ENCODE measurements around the gene HLA-DMB. TPM values are rescaled to one million over a fixed set of nuclear protein-coding genes. Genes with fewer than 3 reads are reported as not detected.

Gene HLA-DMB
- total and polyA plus RNA-seq, 2 donors = 71.0 to 110 TPM

GRCh38 chr6:32933661-32934085 lies 7.2 kb downstream of the HLA-DMB start:
- H3K36me3 ChIP-seq (ENCODE audit: control insufficient read depth in 2 of 2, insufficient read depth in 2 of 2, low read length in 1 of 2) = no peaks in the 10 kb centered on the region
- H3K4me1 ChIP-seq (ENCODE audit: control insufficient read depth in 2 of 2, insufficient read depth in 2 of 2, low read length in 2 of 2) = no peaks in the 10 kb centered on the region
- no peak overlapping the region for H3K27ac ChIP-seq (ENCODE audit: low read depth in 1 of 2, low read length in 1 of 2)
- 12% methylated on average over 3 of the region's 3 CpGs for WGBS
- H3K27me3 ChIP-seq (ENCODE audit: control insufficient read depth in 2 of 2, insufficient read depth in 1 of 2, low read length in 1 of 2) = no peaks in the 10 kb centered on the region
- DNase-seq (ENCODE audit: low read depth in 6 of 9, low spot score in 9 of 9) = peak in 7 of 9 donors; percentile 48 to 82 (median 67)
- no peaks in the 10 kb centered on the region for H3K9me3 ChIP-seq (ENCODE audit: control insufficient read depth in 2 of 2, insufficient read depth in 1 of 2, low read length in 1 of 2)
- no peak overlapping the region for H3K4me3 ChIP-seq (ENCODE audit: low read length in 2 of 2)

- H3K36me3 ChIP-seq (ENCODE audit: control insufficient read depth in 2 of 2, insufficient read depth in 2 of 2, low read length in 1 of 2) = no peaks in the 10 kb centered on the region
- no peaks in the 10 kb centered on the region for H3K4me1 ChIP-seq (ENCODE audit: control insufficient read depth in 2 of 2, insufficient read depth in 2 of 2, low read length in 2 of 2)
- H3K4me3 ChIP-seq (ENCODE audit: low read length in 2 of 2) = no peak overlapping the region
- no peak for DNase-seq (ENCODE audit: low read depth in 6 of 9, low spot score in 9 of 9)
- H3K9me3 ChIP-seq (ENCODE audit: control insufficient read depth in 2 of 2, insufficient read depth in 1 of 2, low read length in 1 of 2) = no peaks in the 10 kb centered on the region
- WGBS = 97% methylated on average over 7 of the region's 7 CpGs
- no peak overlapping the region for H3K27ac ChIP-seq (ENCODE audit: low read depth in 1 of 2, low read length in 1 of 2)
- H3K27me3 ChIP-seq (ENCODE audit: control insufficient read depth in 2 of 2, insufficient read depth in 1 of 2, low read length in 1 of 2) = no peaks in the 10 kb centered on the region
Measured at GRCh38 chr6:32932132-32932868, 8.5 kb downstream of the HLA-DMB start.

- 2% methylated on average over 1 of the region's 1 CpG for WGBS
- Histone ChIP-seq H3K36me3 (ENCODE audit: control insufficient read depth in 2 of 2, insufficient read depth in 2 of 2, low read length in 1 of 2) (no peaks in the 10 kb centered on the region), H3K4me1 (ENCODE audit: control insufficient read depth in 2 of 2, insufficient read depth in 2 of 2, low read length in 2 of 2) (no peaks in the 10 kb centered on the region), H3K4me3 (ENCODE audit: low read length in 2 of 2) (no peak overlapping the region), H3K27ac (ENCODE audit: low read depth in 1 of 2, low read length in 1 of 2) (no peak overlapping the region), H3K27me3 (ENCODE audit: control insufficient read depth in 2 of 2, insufficient read depth in 1 of 2, low read length in 1 of 2) (no peaks in the 10 kb centered on the region), H3K9me3 (ENCODE audit: control insufficient read depth in 2 of 2, insufficient read depth in 1 of 2, low read length in 1 of 2) (no peaks in the 10 kb centered on the region)
- DNase-seq (ENCODE audit: low read depth in 6 of 9, low spot score in 9 of 9) = no peak
Measured at GRCh38 chr6:32931211-32931610, 9.6 kb downstream of the HLA-DMB start.

- Histone ChIP-seq H3K27ac (ENCODE audit: low read depth in 1 of 2, low read length in 1 of 2) (no peak overlapping the region), H3K27me3 (ENCODE audit: control insufficient read depth in 2 of 2, insufficient read depth in 1 of 2, low read length in 1 of 2) (no peaks in the 10 kb centered on the region), H3K4me3 (ENCODE audit: low read length in 2 of 2) (no peak overlapping the region), H3K36me3 (ENCODE audit: control insufficient read depth in 2 of 2, insufficient read depth in 2 of 2, low read length in 1 of 2) (no peaks in the 10 kb centered on the region), H3K9me3 (ENCODE audit: control insufficient read depth in 2 of 2, insufficient read depth in 1 of 2, low read length in 1 of 2) (no peaks in the 10 kb centered on the region), H3K4me1 (ENCODE audit: control insufficient read depth in 2 of 2, insufficient read depth in 2 of 2, low read length in 2 of 2) (no peaks in the 10 kb centered on the region)
- WGBS = 97% methylated on average over 2 of the region's 2 CpGs
- DNase-seq (ENCODE audit: low read depth in 6 of 9, low spot score in 9 of 9) = no peak
Measured at GRCh38 chr6:32922083-32922482, 18.7 kb downstream of the HLA-DMB start.

- no peaks in the 10 kb centered on the region for H3K4me1 ChIP-seq (ENCODE audit: control insufficient read depth in 2 of 2, insufficient read depth in 2 of 2, low read length in 2 of 2)
- no peak overlapping the region for H3K4me3 ChIP-seq (ENCODE audit: low read length in 2 of 2)
- no peaks in the 10 kb centered on the region for H3K27me3 ChIP-seq (ENCODE audit: control insufficient read depth in 2 of 2, insufficient read depth in 1 of 2, low read length in 1 of 2)
- no peak for DNase-seq (ENCODE audit: low read depth in 6 of 9, low spot score in 9 of 9)
- no peaks in the 10 kb centered on the region for H3K9me3 ChIP-seq (ENCODE audit: control insufficient read depth in 2 of 2, insufficient read depth in 1 of 2, low read length in 1 of 2)
- no peak overlapping the region for H3K27ac ChIP-seq (ENCODE audit: low read depth in 1 of 2, low read length in 1 of 2)
- no peaks in the 10 kb centered on the region for H3K36me3 ChIP-seq (ENCODE audit: control insufficient read depth in 2 of 2, insufficient read depth in 2 of 2, low read length in 1 of 2)
- 51% methylated on average over 2 of the region's 2 CpGs for WGBS
Measured at GRCh38 chr6:32920715-32921114, 20.1 kb downstream of the HLA-DMB start.

GRCh38 chr6:32912951-32913350 lies 27.9 kb downstream of the HLA-DMB start:
- Histone ChIP-seq H3K27ac (ENCODE audit: low read depth in 1 of 2, low read length in 1 of 2) (no peak overlapping the region), H3K36me3 (ENCODE audit: control insufficient read depth in 2 of 2, insufficient read depth in 2 of 2, low read length in 1 of 2) (no peaks in the 10 kb centered on the region), H3K27me3 (ENCODE audit: control insufficient read depth in 2 of 2, insufficient read depth in 1 of 2, low read length in 1 of 2) (no peaks in the 10 kb centered on the region), H3K4me3 (ENCODE audit: low read length in 2 of 2) (no peak overlapping the region), H3K9me3 (ENCODE audit: control insufficient read depth in 2 of 2, insufficient read depth in 1 of 2, low read length in 1 of 2) (no peaks in the 10 kb centered on the region), H3K4me1 (ENCODE audit: control insufficient read depth in 2 of 2, insufficient read depth in 2 of 2, low read length in 2 of 2) (no peaks in the 10 kb centered on the region)
- WGBS = 85% methylated on average over 1 of the region's 1 CpG
- DNase-seq (ENCODE audit: low read depth in 6 of 9, low spot score in 9 of 9) = no peak

- no peak for DNase-seq (ENCODE audit: low read depth in 6 of 9, low spot score in 9 of 9)
- WGBS = 99% methylated on average over 2 of the region's 2 CpGs
- Histone ChIP-seq H3K27me3 (ENCODE audit: control insufficient read depth in 2 of 2, insufficient read depth in 1 of 2, low read length in 1 of 2) (no peaks in the 10 kb centered on the region), H3K9me3 (ENCODE audit: control insufficient read depth in 2 of 2, insufficient read depth in 1 of 2, low read length in 1 of 2) (no peaks in the 10 kb centered on the region), H3K4me1 (ENCODE audit: control insufficient read depth in 2 of 2, insufficient read depth in 2 of 2, low read length in 2 of 2) (no peaks in the 10 kb centered on the region), H3K36me3 (ENCODE audit: control insufficient read depth in 2 of 2, insufficient read depth in 2 of 2, low read length in 1 of 2) (no peaks in the 10 kb centered on the region), H3K27ac (ENCODE audit: low read depth in 1 of 2, low read length in 1 of 2) (no peak overlapping the region), H3K4me3 (ENCODE audit: low read length in 2 of 2) (no peak overlapping the region)
Measured at GRCh38 chr6:32908897-32909296, 31.9 kb downstream of the HLA-DMB start.

GRCh38 chr6:32906539-32906938 lies 34.3 kb downstream of the HLA-DMB start:
- Histone ChIP-seq H3K36me3 (ENCODE audit: control insufficient read depth in 2 of 2, insufficient read depth in 2 of 2, low read length in 1 of 2) (peaks cover 0 to under 1% of the 10 kb centered on the region in 2 donors), H3K9me3 (ENCODE audit: control insufficient read depth in 2 of 2, insufficient read depth in 1 of 2, low read length in 1 of 2) (no peaks in the 10 kb centered on the region), H3K27me3 (ENCODE audit: control insufficient read depth in 2 of 2, insufficient read depth in 1 of 2, low read length in 1 of 2) (no peaks in the 10 kb centered on the region), H3K27ac (ENCODE audit: low read depth in 1 of 2, low read length in 1 of 2) (no peak overlapping the region), H3K4me1 (ENCODE audit: control insufficient read depth in 2 of 2, insufficient read depth in 2 of 2, low read length in 2 of 2) (no peaks in the 10 kb centered on the region), H3K4me3 (ENCODE audit: low read length in 2 of 2) (no peak overlapping the region)
- DNase-seq (ENCODE audit: low read depth in 6 of 9, low spot score in 9 of 9) = no peak
- WGBS = 91% methylated on average over 1 of the region's 1 CpG

- Histone ChIP-seq H3K27ac (ENCODE audit: low read depth in 1 of 2, low read length in 1 of 2) (no peak overlapping the region), H3K4me1 (ENCODE audit: control insufficient read depth in 2 of 2, insufficient read depth in 2 of 2, low read length in 2 of 2) (no peaks in the 10 kb centered on the region), H3K27me3 (ENCODE audit: control insufficient read depth in 2 of 2, insufficient read depth in 1 of 2, low read length in 1 of 2) (no peaks in the 10 kb centered on the region), H3K9me3 (ENCODE audit: control insufficient read depth in 2 of 2, insufficient read depth in 1 of 2, low read length in 1 of 2) (no peaks in the 10 kb centered on the region), H3K36me3 (ENCODE audit: control insufficient read depth in 2 of 2, insufficient read depth in 2 of 2, low read length in 1 of 2) (peaks cover 6 to 10% of the 10 kb centered on the region in 2 donors), H3K4me3 (ENCODE audit: low read length in 2 of 2) (no peak overlapping the region)
- WGBS = 98% methylated on average over 2 of the region's 2 CpGs
- DNase-seq (ENCODE audit: low read depth in 6 of 9, low spot score in 9 of 9) = no peak
Measured at GRCh38 chr6:32905078-32905477, 35.8 kb downstream of the HLA-DMB start.
